NB4 (cell line): ENCODE data around the gene PTCH1.

Experiments
- DNase-seq: peaks from one replicate; pipeline ENCODE4 v3.0.0; 2010; ENCODE audit warnings: low read depth
- H3K4me3 ChIP-seq: one replicate; pipeline ENCODE4 v1.5.1; 2011; ENCODE audit warnings: mild to moderate bottlenecking, low read depth, low read length, moderate library complexity
- CTCF ChIP-seq: IDR thresholded peaks from one replicate; pipeline ENCODE4 v1.5.1; 2012; ENCODE audit warnings: low read depth, low read length
- MAX ChIP-seq: IDR thresholded peaks from 2 replicates; pipeline ENCODE4 v1.6.1; 2011; ENCODE audit warnings: low read depth, low read length
- MYC ChIP-seq: IDR thresholded peaks from 2 replicates; pipeline ENCODE4 v1.6.1; 2011; ENCODE audit warnings: low read depth, low read length
- POLR2A ChIP-seq: IDR thresholded peaks from 2 replicates; pipeline ENCODE4 v1.6.1; 2011; ENCODE audit warnings: mild to moderate bottlenecking; ENCODE audit not compliant: insufficient read length; ENCODE audit errors: extremely low read depth

The PTCH1 gene

GRCh38 chr9:95429096-95429495 lies 87.7 kb downstream of the PTCH1 start:
- DNase-seq = no peak
- H3K4me3 ChIP-seq = no peak overlapping the region
- no peak for TF ChIP-seq MAX
- TF ChIP-seq POLR2A = no peak
- no peak for TF ChIP-seq MYC
- TF ChIP-seq CTCF = no peak

GRCh38 chr9:95425910-95426551 lies 90.7 kb downstream of the PTCH1 start:
- H3K4me3 ChIP-seq = peak overlapping the region; percentile 49
- TF ChIP-seq MAX (no peak), POLR2A (no peak), MYC (no peak), CTCF (no peak)
- peak; percentile 26 for DNase-seq

GRCh38 chr9:95422650-95423049 lies 94.1 kb downstream of the PTCH1 start:
- H3K4me3 ChIP-seq = no peak overlapping the region
- no peak for TF ChIP-seq POLR2A
- no peak for TF ChIP-seq CTCF
- no peak for TF ChIP-seq MYC
- no peak for TF ChIP-seq MAX
- DNase-seq = no peak

- TF ChIP-seq MAX (no peak), POLR2A (no peak), MYC (no peak)
- no peak for DNase-seq
- no peak overlapping the region for H3K4me3 ChIP-seq
Measured at GRCh38 chr9:95420518-95420917, 96.3 kb downstream of the PTCH1 start.

- H3K4me3 ChIP-seq = no peak overlapping the region
- DNase-seq = no peak
- TF ChIP-seq MYC (no peak), CTCF (no peak), POLR2A (no peak), MAX (no peak)
Measured at GRCh38 chr9:95419444-95419843, 97.3 kb downstream of the PTCH1 start.

- H3K4me3 ChIP-seq = no peak overlapping the region
- DNase-seq = no peak
- TF ChIP-seq POLR2A (no peak), MYC (no peak), CTCF (no peak), MAX (no peak)
Measured at GRCh38 chr9:95415158-95415557, 101.6 kb downstream of the PTCH1 start.
